T-helper 2 cell treated with Interferon-gamma antibody and Interleukin-4, amounts not matched to agents 100 ng/mL and 5 ng/mL, for 36 hours (primary cell): ENCODE results near the gene ADGRD2. TPM values are rescaled to one million over a fixed set of nuclear protein-coding genes. Genes with fewer than 3 reads are reported as not detected.

ENCODE experiments used
- total RNA-seq: library from RNA; stranded (reverse); gene quantifications from 2 replicates; pipeline ENCODE4 v1.2.3, GENCODE V29; 2022

ADGRD2 gene
- total RNA-seq, 1 donor from 2014 or later: not detected

Other genes with a start within 250 kb of the ADGRD2 start
- 28.6 TPM in 2 replicates for gene NEK6, start 192.5 kb upstream of the ADGRD2 start, total RNA-seq
- 140 and 142 TPM in 2 replicates for gene PSMB7, start 35.0 kb upstream of the ADGRD2 start, total RNA-seq
- gene NR5A1, start 56.9 kb downstream of the ADGRD2 start, total RNA-seq: not detected in 2 replicates